IPS-18a (cell line): ENCODE measurements around the gene HOXD12.

ENCODE experiments used
- H3K27ac ChIP-seq: one replicate; pipeline ENCODE4 v1.5.1; 2013; ENCODE audit warnings: low read length
- H3K27me3 ChIP-seq: one replicate; pipeline ENCODE4 v1.6.1; 2013; ENCODE audit warnings: mild to moderate bottlenecking, low read length; ENCODE audit not compliant: control insufficient read depth, insufficient read depth
- H3K36me3 ChIP-seq: one replicate; pipeline ENCODE4 v1.6.1; 2013; ENCODE audit warnings: low read depth, low read length; ENCODE audit not compliant: control insufficient read depth
- H3K4me1 ChIP-seq: one replicate; pipeline ENCODE4 v1.6.1; 2013; ENCODE audit warnings: low read depth, low read length; ENCODE audit not compliant: control insufficient read depth
- H3K4me3 ChIP-seq: one replicate; pipeline ENCODE4 v1.5.1; 2013; ENCODE audit warnings: low read length
- H3K9ac ChIP-seq: one replicate; pipeline ENCODE4 v1.6.1; 2013; ENCODE audit warnings: mild to moderate bottlenecking, low read length, moderate library complexity
- H3K9me3 ChIP-seq: one replicate; pipeline ENCODE4 v1.6.1; 2013; ENCODE audit warnings: low read depth, low read length; ENCODE audit not compliant: control insufficient read depth

The HOXD12 gene

GRCh38 chr2:176074919-176075425, 24.6 kb upstream of the HOXD12 start:
- Histone ChIP-seq H3K9me3 (no peaks in the 10 kb centered on the region), H3K4me3 (no peak overlapping the region), H3K27ac (no peak overlapping the region), H3K27me3 (peaks cover 100% of the 10 kb centered on the region), H3K9ac (no peak overlapping the region), H3K4me1 (peaks cover 10% of the 10 kb centered on the region), H3K36me3 (no peaks in the 10 kb centered on the region)

DNA sequence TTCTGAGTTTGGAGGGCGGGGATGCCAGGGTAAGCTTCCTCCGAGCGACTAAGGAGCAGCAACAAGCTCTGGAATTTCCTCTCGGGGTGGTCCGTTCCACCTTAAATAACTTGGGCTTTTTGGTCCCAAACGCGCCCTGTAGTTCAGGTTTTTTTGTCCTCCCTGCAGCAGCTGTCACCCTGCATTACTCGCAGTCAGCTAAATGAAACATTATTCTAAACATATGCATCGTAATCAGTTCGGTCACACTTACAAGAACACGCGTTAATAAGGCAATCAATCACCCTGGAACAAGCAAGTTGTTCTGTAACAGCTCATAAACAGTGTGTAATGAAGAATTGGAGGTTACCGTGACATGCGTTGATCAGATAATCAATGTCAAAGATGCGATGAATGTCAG, 24.1 kb upstream of the HOXD12 start:
- Histone ChIP-seq H3K9ac (no peak overlapping the region), H3K27me3 (peaks cover 99% of the 10 kb centered on the region), H3K36me3 (no peaks in the 10 kb centered on the region), H3K4me1 (peaks cover 10% of the 10 kb centered on the region), H3K9me3 (no peaks in the 10 kb centered on the region), H3K27ac (no peak overlapping the region), H3K4me3 (no peak overlapping the region)

GRCh38 chr2:176076063-176076462, 23.5 kb upstream of the HOXD12 start:
- no peak overlapping the region for H3K9ac ChIP-seq
- peaks cover 10% of the 10 kb centered on the region for H3K4me1 ChIP-seq
- no peak overlapping the region for H3K27ac ChIP-seq
- H3K27me3 ChIP-seq, result peaks cover 99% of the 10 kb centered on the region
- no peak overlapping the region for H3K4me3 ChIP-seq
- H3K36me3 ChIP-seq, result no peaks in the 10 kb centered on the region
- no peaks in the 10 kb centered on the region for H3K9me3 ChIP-seq

- Histone ChIP-seq H3K9ac (no peak overlapping the region), H3K27me3 (peaks cover 99% of the 10 kb centered on the region), H3K9me3 (no peaks in the 10 kb centered on the region), H3K27ac (no peak overlapping the region), H3K36me3 (no peaks in the 10 kb centered on the region), H3K4me3 (no peak overlapping the region), H3K4me1 (peaks cover 10% of the 10 kb centered on the region)
Observed at GRCh38 chr2:176076796-176077195, 22.8 kb upstream of the HOXD12 start.

DNA sequence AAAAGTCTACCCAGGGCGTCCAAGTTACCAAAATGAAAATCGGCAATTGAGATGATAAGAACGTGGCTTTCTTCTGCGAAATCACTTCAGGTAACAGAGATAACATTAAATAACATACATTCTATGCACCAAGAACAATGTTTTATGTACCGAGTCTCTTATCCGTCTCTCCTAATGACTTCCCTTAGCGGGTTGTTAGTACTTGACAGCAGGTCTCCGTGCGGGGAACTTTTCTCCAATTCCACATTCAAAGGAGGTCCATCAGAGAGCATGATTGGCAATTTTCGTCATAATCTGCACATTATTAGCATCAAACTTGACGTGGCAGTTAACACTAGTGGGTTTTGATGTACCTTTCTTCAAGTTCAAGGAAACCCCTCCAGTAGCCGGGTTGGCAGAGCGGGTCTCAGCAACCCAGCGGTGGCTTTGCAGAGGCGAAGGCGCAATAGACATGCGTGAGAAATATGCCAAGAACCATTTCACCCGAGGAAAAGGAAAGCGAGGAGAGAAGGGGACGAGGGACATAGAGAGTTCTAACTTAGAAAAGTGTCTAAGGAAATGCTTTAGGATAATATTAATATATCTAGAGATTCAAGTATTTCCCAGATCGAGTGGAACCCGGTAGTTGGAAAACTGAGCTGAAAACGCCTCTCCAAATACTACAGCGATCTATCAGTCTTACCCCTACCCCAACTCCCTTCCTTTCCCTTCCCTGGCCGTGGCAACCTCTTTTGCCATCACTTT, 20.9 kb upstream of the HOXD12 start:
- Histone ChIP-seq H3K27ac (no peak overlapping the region), H3K9me3 (no peaks in the 10 kb centered on the region), H3K9ac (no peak overlapping the region), H3K4me1 (peaks cover 10% of the 10 kb centered on the region), H3K27me3 (peaks cover 99% of the 10 kb centered on the region), H3K36me3 (no peaks in the 10 kb centered on the region), H3K4me3 (peak overlapping the region; percentile 36)

GRCh38 chr2:176079285-176079830, 20.2 kb upstream of the HOXD12 start:
- no peaks in the 10 kb centered on the region for H3K36me3 ChIP-seq
- no peaks in the 10 kb centered on the region for H3K9me3 ChIP-seq
- H3K9ac ChIP-seq, result no peak overlapping the region
- no peak overlapping the region for H3K27ac ChIP-seq
- peaks cover 99% of the 10 kb centered on the region for H3K27me3 ChIP-seq
- H3K4me3 ChIP-seq, result peak overlapping the region; percentile 36
- peaks cover 10% of the 10 kb centered on the region for H3K4me1 ChIP-seq

DNA sequence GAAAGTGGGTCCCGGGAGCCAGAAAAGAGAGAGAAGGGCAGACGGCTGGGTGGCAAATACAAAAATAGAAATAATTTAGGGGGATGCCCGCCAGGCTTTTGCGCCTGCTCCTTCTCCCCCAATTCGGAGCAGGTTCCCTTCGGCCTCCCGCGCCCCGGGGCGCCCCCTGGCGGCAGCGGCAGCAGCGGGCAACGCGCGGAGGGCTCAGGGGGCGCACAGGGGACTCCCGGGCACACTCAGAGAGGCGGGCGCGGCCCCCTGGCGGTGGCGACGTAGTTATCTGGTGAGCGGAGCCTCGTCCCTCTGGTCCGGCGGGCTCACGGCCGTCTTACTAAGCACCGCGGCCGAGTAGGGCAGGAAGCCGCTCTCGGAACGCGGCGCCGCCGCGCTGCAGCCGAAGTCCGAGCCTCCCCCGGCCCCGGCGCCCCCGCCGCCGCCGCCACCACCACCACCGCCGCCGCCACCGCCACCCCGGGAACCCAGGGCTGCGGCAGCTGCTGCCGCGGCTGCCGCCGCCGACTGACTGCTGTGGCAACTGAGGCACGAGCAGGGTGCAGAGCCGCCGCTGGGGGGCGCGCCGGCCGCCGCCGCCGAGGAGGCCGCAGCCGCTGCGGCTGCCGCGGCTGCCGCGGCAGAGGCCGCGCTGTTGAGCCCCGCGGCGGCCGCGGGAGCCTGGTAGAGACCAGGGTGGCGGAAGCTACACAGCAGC, 19.6 kb upstream of the HOXD12 start:
- peaks cover 99% of the 10 kb centered on the region for H3K27me3 ChIP-seq
- no peaks in the 10 kb centered on the region for H3K36me3 ChIP-seq
- peak overlapping the region; percentile 36 for H3K4me3 ChIP-seq
- H3K9ac ChIP-seq, result no peak overlapping the region
- H3K4me1 ChIP-seq, result peaks cover 10% of the 10 kb centered on the region
- no peak overlapping the region for H3K27ac ChIP-seq
- H3K9me3 ChIP-seq, result no peaks in the 10 kb centered on the region

DNA sequence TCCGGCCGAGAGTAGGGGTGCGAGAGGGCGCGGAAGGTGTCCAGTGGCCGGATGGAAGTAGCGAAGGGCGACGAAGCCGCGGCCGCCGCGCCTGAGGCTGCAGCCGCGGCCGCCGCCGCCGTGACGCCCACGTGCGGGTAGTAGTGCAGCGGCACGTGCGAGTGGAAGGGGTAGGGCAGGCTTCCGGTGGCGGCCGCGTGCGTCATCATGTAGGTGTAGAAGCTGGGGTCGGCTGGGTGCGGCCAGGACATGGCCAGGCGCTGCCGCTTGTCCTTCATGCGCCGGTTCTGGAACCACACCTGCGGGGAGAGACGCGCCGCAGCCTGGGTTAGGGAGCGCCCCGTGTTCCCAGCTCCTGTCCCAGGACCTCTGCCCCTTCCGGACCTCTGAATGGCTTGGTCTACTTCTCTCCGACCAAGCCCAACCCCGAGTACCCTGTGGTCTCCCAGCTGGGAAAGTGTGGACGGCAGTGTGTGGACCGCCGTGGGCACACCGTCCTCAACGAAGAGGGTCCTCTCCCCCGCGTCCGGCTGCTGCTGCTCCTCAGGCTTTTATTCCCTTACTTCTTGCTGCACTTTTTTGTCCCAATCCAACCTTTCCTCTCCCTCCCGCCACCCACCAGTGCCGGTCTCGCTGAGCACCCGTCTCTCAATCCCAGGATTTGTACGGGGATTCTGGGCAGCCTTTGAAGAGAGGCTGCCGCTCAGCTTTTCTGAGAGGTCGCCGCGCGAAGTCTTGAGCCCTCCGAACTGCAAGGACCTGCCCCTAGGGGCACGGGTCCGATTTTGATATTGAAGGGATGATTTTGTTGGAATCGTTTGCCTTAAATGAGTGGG, 18.8 kb upstream of the HOXD12 start:
- peaks cover 10% of the 10 kb centered on the region for H3K4me1 ChIP-seq
- H3K9me3 ChIP-seq, result no peaks in the 10 kb centered on the region
- H3K4me3 ChIP-seq, result no peak overlapping the region
- H3K9ac ChIP-seq, result no peak overlapping the region
- H3K27me3 ChIP-seq, result peaks cover 99% of the 10 kb centered on the region
- no peaks in the 10 kb centered on the region for H3K36me3 ChIP-seq
- H3K27ac ChIP-seq, result no peak overlapping the region

- peaks cover 10% of the 10 kb centered on the region for H3K4me1 ChIP-seq
- H3K9me3 ChIP-seq, result no peaks in the 10 kb centered on the region
- no peaks in the 10 kb centered on the region for H3K36me3 ChIP-seq
- H3K27ac ChIP-seq, result no peak overlapping the region
- peaks cover 99% of the 10 kb centered on the region for H3K27me3 ChIP-seq
- H3K4me3 ChIP-seq, result no peak overlapping the region
- no peak overlapping the region for H3K9ac ChIP-seq
Observed at GRCh38 chr2:176081376-176081836, 18.2 kb upstream of the HOXD12 start.

- Histone ChIP-seq H3K27me3 (peaks cover 99% of the 10 kb centered on the region), H3K9ac (no peak overlapping the region), H3K4me3 (no peak overlapping the region), H3K27ac (no peak overlapping the region), H3K9me3 (no peaks in the 10 kb centered on the region), H3K4me1 (peaks cover 10% of the 10 kb centered on the region), H3K36me3 (no peaks in the 10 kb centered on the region)
Observed at GRCh38 chr2:176081837-176082524, 17.6 kb upstream of the HOXD12 start.

DNA sequence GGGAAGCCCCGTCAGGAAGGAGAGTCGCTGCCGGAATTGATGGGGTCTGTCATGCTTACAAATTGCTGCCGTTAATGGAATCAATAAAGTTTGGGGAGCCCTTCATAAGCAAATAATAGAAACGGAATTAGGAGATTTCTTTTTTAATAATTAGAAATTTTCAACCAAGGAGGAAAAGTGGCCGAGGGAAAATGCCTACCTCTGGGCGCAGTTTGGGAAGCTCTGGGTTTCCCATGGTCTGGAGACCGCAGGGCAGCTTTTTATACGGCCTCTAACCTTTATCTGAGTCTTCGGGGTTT, 17.1 kb upstream of the HOXD12 start:
- Histone ChIP-seq H3K9ac (no peak overlapping the region), H3K9me3 (no peaks in the 10 kb centered on the region), H3K4me1 (peaks cover 10% of the 10 kb centered on the region), H3K27me3 (peaks cover 99% of the 10 kb centered on the region), H3K36me3 (no peaks in the 10 kb centered on the region), H3K4me3 (no peak overlapping the region), H3K27ac (no peak overlapping the region)
